ENCODE data around the gene CACNA1B.
"Not testable (repeated sequence)": the region's sequence is repeated elsewhere in the genome, so short reads cannot be mapped to it uniquely, and the experiment has no call there.

DNA sequence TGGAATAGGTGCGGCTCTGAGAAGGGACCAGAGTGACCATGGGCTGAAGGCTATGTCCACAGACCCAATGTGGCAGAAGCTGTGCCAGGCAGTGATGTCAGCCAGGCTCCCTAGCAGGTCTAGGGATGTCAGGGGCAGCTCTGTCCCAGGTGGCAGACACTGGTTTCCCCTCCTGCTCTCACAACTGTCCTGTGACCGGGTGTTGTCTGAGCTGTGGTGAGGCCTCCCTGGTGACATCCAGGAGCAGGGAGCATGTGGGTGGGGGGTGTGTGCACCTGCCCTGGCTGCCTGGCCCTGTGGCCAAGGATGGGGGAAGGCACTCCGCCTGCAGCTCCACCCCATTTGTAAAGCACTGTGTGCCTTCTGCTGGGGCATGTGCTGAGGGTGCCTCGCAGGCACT is 257.0 kb downstream of the CACNA1B start:
- not testable (repeated sequence) for TF ChIP-seq ATF1 (CRISPR knock-in tag; IDR thresholded peaks at IDR 0.05); ZNF883 (CRISPR knock-in tag; IDR thresholded peaks at IDR 0.05; ENCODE audit: not compliant biosample characterization); POLR2A (IDR thresholded peaks at IDR 0.05; ENCODE audit: insufficient read depth in 1 of 2, low read depth in 2 of 2, low read length in 2 of 2); KMT2A (CRISPR knock-in tag; IDR thresholded peaks at IDR 0.05); ZNF143 (CRISPR knock-in tag; IDR thresholded peaks at IDR 0.05); DMAP1 (CRISPR knock-in tag; IDR thresholded peaks at IDR 0.05); HMG20B (CRISPR knock-in tag; conservative IDR thresholded peaks at IDR 0.05); ZNF253 (CRISPR knock-in tag; IDR thresholded peaks at IDR 0.05; ENCODE audit: borderline replicate concordance)
- TF ChIP-seq, protein P1, sequence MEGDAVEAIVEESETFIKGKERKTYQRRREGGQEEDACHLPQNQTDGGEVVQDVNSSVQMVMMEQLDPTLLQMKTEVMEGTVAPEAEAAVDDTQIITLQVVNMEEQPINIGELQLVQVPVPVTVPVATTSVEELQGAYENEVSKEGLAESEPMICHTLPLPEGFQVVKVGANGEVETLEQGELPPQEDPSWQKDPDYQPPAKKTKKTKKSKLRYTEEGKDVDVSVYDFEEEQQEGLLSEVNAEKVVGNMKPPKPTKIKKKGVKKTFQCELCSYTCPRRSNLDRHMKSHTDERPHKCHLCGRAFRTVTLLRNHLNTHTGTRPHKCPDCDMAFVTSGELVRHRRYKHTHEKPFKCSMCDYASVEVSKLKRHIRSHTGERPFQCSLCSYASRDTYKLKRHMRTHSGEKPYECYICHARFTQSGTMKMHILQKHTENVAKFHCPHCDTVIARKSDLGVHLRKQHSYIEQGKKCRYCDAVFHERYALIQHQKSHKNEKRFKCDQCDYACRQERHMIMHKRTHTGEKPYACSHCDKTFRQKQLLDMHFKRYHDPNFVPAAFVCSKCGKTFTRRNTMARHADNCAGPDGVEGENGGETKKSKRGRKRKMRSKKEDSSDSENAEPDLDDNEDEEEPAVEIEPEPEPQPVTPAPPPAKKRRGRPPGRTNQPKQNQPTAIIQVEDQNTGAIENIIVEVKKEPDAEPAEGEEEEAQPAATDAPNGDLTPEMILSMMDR (CRISPR knock-in tag; IDR thresholded peaks at IDR 0.05) = not testable (repeated sequence)
- TF ChIP-seq, protein P2, sequence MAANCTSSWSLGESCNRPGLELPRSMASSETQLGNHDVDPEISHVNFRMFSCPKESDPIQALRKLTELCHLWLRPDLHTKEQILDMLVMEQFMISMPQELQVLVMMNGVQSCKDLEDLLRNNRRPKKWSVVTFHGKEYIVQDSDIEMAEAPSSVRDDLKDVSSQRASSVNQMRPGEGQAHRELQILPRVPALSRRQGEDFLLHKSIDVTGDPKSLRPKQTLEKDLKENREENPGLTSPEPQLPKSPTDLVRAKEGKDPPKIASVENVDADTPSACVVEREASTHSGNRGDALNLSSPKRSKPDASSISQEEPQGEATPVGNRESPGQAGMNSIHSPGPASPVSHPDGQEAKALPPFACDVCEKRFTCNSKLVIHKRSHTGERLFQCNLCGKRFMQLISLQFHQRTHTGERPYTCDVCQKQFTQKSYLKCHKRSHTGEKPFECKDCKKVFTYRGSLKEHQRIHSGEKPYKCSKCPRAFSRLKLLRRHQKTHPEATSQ (CRISPR knock-in tag; IDR thresholded peaks at IDR 0.05; ENCODE audit: borderline replicate concordance) = not testable (repeated sequence)

Measured in HepG2 (cell line).